ENCODE results near the gene PEAK3.

The PEAK3 gene

DNA sequence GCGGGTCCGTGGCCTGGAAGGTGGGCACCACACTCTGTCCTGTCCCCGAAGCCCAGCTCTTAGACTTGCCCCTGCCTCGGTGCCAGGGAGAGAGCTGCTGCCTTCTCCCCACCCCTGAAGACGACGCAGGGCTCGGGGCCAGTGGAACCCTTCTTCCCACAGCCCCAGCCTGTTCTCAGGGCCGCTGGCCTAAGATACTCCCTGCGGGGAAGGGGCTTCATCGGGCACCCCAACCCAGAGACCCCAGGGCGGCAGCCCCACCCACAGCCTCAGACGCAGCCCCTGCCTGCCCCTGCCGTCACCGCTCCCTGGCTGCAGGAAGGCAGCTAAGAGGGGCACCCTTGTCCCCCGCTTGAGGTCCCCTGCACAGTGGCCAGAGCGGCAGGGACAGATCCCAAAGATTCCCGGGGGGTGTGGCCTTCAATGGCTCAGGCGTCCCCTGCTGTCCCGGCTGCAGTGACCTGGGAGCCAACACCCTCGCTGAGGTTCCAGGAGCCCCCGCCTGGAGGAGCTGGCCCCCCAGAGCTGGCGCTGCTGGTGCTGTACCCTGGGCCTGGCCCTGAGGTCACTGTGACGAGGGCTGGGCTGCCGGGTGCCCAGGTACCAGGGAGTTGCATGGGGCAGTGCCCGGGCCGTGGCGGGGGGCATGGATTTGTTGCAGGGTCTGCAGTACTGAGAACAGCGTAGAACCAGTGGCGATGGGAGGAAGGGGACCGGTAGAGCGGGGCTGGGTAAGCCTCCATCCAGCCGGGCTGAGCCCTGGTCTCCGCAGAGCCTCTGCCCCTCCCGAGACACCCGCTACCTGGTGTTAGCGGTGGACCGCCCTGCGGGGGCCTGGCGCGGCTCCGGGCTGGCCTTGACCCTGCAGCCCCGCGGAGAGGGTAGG, 31.9 kb downstream of the PEAK3 start:
- no peak for DNase-seq (ENCODE audit: low spot score)

- no peak for DNase-seq (ENCODE audit: low spot score)
Measured at GRCh38 chr19:2249010-2249866, 32.7 kb downstream of the PEAK3 start, which contains the start of gene AMH. TSS of gene AMH (plus strand) at chr19:2249323. CDS start at chr19:2249333, 10 bp downstream.

DNA sequence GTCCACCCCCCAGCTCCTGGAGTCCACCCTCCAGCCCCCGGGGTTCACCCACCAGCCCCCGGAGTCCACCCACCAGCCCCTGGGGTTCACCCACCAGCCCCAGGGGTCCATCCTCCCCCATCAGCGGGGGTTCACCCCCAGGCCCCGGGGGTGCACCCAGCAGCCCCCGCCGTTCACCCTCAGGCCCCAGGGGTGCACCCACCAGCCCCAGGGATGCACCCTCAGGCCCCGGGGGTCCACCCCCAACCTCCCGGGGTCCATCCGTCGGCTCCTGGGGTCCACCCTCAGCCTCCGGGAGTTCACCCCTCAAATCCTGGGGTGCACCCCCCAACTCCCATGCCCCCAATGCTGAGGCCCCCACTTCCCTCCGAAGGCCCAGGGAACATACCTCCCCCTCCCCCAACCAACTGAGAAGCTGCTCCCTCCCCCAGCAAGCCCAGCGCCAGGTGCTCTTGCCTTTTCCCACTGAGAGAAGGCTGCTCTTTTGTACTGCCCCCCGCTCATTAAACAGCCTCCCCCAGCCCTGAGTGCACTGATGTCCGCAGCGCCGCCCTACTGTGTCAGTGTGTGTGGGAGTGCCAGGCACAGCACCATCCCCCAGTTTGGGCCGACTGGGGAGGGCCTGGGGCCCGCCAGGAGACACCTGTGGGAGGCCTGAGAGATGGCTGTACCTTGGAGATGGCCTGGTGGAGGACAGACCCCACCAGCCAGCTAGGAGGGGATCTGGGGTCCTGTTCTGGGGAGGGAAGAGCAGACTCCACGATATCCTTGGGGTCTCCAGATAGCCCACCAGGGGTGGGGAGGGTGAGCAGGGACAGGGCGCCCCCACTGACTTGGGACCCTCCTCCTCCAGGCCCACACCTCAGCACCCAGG, 33.6 kb downstream of the PEAK3 start:
- DNase-seq (ENCODE audit: low spot score): no peak

- no peak for DNase-seq (ENCODE audit: low spot score)
Measured at GRCh38 chr19:2247433-2248101, 34.4 kb downstream of the PEAK3 start.

DNA sequence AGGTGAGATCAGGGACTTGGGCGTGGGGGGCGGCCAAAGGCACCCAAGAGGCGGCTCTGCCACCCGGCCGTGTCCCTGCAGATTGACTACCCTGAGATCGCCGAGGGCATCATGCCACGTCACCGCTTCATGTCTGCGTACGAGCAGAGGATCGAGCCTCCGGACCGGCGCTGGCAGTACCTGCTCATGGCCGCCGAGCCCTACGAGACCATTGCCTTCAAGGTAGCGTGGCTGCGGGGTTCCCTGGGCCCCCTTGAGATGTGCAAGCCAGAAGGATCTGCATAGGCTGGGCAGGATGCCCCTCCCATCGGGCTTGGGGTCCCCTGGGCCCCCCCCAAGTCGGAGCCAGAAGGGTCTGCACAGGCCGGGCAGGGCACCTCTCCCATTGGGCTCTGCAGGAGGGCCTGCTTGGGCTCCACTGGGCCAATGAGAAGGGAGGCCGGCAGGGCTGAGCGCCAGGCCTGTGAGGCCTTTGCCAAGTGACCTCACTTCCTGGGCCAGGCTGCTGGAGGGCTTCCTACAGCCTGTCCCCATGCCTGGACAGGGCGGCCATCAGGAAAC, 35.1 kb downstream of the PEAK3 start:
- DNase-seq (ENCODE audit: low spot score): peak; percentile 45

- DNase-seq (ENCODE audit: low spot score): no peak
Measured at GRCh38 chr19:2246014-2246620, 35.9 kb downstream of the PEAK3 start.

GRCh38 chr19:2245273-2245672, 36.7 kb downstream of the PEAK3 start:
- no peak for DNase-seq (ENCODE audit: low spot score)

DNA sequence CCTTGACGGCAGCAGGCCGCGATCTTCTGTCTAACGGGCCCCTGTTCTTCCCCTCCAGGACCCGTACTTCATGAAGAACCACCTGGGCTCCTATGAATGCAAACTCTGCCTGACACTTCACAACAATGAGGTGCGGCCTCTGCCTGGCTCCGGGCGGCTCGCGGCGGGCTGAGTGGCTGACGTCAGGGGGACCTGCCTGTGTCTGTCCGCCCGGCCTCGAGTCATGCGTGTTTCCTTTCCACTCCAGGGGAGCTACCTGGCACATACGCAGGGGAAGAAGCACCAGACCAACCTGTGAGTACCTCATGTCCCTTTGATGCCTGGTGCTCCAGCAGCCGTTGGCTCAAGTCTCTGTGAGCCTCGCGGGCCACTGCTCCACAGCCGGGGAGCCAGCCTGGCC, 37.5 kb downstream of the PEAK3 start:
- no peak for DNase-seq (ENCODE audit: low spot score)

GRCh38 chr19:2244125-2244411, 37.9 kb downstream of the PEAK3 start:
- no peak for DNase-seq (ENCODE audit: low spot score)

GRCh38 chr19:2243274-2244124, 38.5 kb downstream of the PEAK3 start:
- DNase-seq (ENCODE audit: low spot score): no peak

DNA sequence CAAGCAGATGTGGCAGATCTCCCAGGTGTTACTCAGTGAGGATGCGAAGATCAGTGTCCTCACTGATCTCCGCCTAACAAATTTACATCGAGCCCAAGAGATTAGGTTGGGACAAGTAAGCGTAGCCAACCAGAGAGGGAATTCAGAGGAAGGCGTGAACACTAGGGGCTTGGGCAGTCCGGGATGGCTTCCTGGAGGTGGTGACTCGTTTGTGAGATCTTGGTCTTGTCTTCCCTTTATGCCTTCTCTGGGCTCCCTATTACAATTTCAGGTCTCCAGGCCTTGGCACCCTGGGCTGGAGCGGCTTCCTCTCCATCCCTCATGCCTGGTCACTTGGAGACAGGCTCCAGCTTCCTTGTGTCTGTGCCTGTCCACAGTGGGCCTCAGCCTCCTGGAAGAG, 39.2 kb downstream of the PEAK3 start:
- no peak for DNase-seq (ENCODE audit: low spot score)

- DNase-seq (ENCODE audit: low spot score): no peak
Measured at GRCh38 chr19:2242092-2242537, 39.9 kb downstream of the PEAK3 start.

- DNase-seq (ENCODE audit: low spot score): no peak
Measured at GRCh38 chr19:2240881-2241760, 40.9 kb downstream of the PEAK3 start.

- DNase-seq (ENCODE audit: low spot score): peak; percentile 40
Measured at GRCh38 chr19:2239771-2240770, 41.9 kb downstream of the PEAK3 start.

- no peak for DNase-seq (ENCODE audit: low spot score)
Measured at GRCh38 chr19:2239173-2239572, 42.8 kb downstream of the PEAK3 start.

DNA sequence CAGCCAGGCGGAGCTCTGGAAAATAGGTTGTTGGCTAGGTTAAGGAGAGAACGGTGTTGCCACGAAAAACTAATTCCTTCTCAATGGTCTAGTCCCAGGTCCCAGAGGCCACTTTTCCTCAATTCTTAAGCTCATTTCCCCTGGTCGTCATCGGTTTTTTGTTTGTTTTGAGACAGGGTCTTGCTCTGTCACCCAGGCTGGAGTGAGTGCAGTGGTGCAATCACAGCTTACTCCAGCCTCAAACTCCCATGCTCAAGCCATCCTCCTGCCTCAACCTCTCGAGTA, 44.2 kb downstream of the PEAK3 start:
- DNase-seq (ENCODE audit: low spot score): no peak

DNA sequence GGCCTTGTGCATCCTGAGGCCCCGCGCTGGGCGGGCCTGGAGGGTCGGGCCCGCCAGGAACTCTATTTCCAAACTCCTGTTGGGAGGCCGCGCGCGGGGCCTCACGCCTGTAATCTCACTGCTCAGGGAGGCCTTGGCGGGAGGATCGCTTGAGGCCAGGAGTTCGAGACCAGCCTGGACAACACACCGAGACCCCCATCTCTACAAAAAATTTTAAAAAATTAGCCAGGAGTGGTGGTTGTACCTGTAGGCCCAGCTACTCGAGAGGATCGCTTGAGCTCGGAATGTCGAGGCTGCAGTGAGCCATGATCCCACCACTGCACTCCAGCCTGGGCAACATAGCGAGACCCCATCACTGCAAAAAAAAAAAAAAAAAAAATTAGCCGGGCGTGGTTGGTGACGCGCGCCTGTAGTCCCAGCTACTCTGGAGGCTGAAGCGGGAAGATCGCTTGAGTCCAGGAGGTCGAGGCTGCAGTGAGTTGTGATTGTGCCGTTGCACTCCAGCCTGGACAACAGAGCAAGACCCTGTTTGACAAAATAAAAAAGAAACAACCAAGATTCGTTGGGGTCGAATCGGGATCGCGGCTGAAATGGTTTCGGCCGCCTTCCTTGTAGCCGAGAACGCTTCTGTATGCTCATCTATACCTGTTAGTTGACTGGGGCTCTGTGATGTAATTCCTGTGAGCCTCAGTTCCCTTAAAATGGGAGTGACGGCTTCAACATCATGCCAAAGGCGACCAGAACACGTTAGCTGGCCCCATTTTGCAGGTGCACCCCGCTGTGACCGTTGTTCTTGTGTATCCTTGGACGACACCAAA, 44.7 kb downstream of the PEAK3 start:
- no peak for DNase-seq (ENCODE audit: low spot score)

Measured in kidney tubule cell (primary cell).